Stimulated activated CD8-positive, alpha-beta memory T cell treated with anti-CD3 and anti-CD28 coated beads, Interleukin-15, amount 100 ng/mL, for 24 hours (primary cell): ENCODE data around the gene TRIM8.
"Not testable (repeated sequence)": the region's sequence is repeated elsewhere in the genome, so short reads cannot be mapped to it uniquely, and the experiment has no call there.

Experiments
- DNase-seq: peaks from one replicate; pipeline ENCODE4 v3.0.0-alpha.2; 2020; ENCODE audit warnings: low read depth

TRIM8 gene

GRCh38 chr10:102670871-102671434 lies 26.7 kb downstream of the TRIM8 start:
- no peak for DNase-seq

DNA sequence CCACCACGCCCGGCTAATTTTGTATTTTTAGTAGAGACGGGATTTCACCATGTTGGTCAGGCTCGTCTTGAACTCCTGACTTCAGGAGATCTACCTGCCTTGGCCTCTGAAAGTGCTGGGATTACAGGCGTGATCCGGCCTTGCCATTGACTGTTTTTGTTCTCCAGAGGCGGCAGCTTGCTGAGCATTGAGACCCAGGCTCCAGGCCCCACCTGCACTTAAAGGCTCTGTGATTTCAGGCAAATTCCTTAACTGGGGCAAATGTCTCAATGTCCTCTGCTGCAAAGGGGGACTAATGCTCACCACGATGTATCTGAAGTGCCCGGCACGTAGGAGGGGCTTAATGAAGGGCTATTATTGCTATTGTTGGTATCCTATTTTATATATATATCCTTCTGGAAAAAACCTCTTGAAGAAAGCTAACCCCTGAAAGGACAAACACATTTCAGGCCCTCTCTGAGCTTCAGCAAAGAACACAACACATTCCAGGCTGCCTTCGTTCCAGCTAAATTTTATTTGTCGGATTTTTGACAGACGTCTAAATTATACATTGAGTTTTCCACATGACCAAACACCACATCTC lies 29.0 kb downstream of the TRIM8 start:
- no peak for DNase-seq

- DNase-seq = no peak
These were observed 29.7 kb downstream of the TRIM8 start for GRCh38 chr10:102673819-102674511.

DNA sequence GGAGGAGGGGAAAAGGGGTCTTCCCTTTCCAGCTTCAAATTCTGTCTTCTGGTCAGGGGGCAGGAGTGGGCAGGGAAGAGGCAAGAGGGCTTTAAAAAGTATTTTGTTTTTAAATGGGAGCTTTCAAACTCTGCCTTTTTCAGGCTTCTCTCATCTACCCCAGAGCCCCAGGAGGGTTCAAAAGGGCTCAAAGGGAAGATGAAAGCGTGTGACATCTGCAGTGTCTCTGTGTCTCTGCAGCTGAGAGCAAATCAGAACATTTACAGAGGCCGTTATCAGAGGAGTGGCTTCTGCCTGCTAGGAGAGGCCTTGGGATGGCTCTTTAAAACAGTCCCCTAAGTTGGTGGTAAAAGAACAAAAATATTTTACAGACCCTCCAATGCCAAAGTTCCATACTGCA lies 30.3 kb downstream of the TRIM8 start:
- no peak for DNase-seq

- DNase-seq = no peak
These were observed 30.9 kb downstream of the TRIM8 start for GRCh38 chr10:102675011-102675665.

GRCh38 chr10:102675666-102676533 lies 31.6 kb downstream of the TRIM8 start:
- no peak for DNase-seq

- DNase-seq = no peak
These were observed 32.4 kb downstream of the TRIM8 start for GRCh38 chr10:102676534-102677315.

DNA sequence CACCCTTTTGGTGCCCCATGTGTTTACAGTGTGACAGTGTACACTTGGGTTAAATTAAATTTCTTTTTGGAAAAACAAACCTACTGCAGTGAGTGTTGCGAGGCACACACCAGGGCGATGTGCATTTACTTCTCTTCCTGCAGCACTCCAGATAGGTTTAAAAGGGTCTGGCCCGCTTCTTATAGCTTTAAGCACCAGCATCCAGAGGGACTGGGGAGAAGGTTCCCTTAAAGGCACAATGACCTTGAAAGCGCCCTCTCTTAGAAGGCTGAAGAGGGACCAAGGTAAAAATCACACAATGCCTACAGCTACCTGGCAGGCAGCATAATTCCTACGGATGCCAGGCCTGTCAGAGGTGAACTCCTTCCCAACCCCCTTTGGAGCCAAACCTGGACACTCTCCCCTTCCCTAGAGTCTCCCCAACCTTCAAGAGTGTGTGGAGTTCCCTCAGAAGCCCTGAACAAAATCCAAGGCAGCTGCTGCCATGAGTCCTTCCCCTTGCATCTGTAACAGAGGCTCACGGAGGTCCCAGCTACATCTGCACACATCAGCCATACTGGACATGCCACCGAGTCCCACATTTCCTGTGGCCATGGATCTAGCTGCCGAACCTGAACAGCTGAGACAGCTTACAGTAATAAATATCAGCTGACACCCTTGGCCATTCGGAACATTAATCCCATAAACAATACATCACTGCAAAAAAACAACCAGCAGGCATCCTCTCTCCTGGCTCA lies 33.2 kb downstream of the TRIM8 start:
- DNase-seq = no peak

DNA sequence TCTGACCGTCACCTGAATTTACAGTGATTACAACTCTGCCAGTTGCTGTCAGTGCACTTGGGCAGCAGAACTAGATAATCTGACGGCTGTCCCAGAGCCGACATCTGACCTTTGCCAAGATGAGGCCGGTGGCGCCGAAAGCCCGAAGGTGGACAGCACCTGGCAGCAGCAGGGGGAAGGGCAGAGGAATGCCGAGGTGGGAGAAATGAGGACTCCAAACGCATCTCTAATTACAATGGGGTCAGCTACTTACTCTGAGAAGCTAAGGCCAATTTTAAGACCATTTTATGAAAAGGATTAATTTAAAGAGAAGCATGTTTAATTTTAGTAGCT lies 33.8 kb downstream of the TRIM8 start:
- no peak for DNase-seq

- DNase-seq = no peak
These were observed 34.6 kb downstream of the TRIM8 start for GRCh38 chr10:102678842-102679289.

DNA sequence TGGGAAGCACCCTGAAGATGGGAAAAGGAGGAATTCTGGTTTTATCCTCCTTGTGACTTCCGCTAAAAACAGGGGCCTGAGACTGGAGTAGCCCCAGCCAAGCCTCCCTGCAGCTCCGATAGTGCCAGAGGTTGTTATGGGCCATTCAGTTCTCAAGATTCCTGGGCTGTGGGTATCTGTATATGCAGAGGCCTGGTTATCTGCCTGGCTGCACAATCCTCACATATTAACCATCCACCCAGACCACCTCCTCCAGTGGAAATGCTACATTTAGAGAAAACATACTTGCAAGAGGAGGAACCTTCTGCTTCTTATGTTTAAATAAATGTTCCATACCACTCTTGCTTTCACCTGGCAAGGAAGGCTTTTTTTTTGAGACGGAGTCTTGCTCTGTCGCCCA lies 35.3 kb downstream of the TRIM8 start:
- no peak for DNase-seq

DNA sequence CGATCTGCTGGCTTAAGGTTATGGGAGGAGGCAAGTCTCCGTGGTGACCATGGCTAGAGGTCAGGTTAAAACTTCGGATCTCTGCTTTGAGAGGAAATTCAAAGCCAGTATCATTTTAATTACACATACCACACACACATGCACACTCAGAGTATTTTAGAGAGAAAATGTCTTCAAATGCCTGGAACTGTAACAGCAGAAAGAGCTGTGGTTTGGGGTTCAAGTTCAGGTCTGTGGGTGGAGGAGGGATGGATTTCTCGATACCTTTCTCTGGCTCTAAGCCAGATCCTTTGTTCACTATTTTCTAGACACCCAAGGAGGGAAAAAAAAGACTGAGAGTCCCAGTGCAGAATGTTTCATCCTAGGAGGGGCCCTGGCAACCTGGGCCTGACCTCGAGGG lies 37.4 kb downstream of the TRIM8 start:
- DNase-seq = no peak

GRCh38 chr10:102682416-102682815 lies 38.1 kb downstream of the TRIM8 start:
- no peak for DNase-seq

DNA sequence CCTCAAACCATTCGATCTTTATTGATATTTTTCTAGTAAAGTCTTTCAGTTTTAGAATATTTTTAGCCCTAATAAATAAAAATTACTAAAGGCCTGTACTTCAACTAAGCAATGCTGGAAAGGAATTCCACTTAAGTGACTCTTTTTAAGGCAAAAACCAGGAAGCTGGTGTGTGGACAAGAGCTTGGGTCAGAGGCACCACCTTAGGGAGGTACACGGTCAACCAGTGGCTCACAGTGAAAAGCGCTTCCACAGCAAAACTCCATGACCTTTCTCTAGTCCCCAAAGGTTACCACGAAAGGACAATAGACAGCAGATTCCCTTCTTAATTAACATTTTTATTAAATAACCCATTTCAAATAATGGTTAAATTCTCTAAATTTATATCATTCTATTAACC lies 38.7 kb downstream of the TRIM8 start:
- DNase-seq = no peak

GRCh38 chr10:102683736-102684135 lies 39.5 kb downstream of the TRIM8 start:
- DNase-seq = no peak

GRCh38 chr10:102691285-102692066 lies 47.2 kb downstream of the TRIM8 start:
- DNase-seq = no peak

- DNase-seq = not testable (repeated sequence)
These were observed 51.1 kb downstream of the TRIM8 start for GRCh38 chr10:102695401-102695800.

GRCh38 chr10:102696736-102697135 lies 52.5 kb downstream of the TRIM8 start:
- DNase-seq = no peak

DNA sequence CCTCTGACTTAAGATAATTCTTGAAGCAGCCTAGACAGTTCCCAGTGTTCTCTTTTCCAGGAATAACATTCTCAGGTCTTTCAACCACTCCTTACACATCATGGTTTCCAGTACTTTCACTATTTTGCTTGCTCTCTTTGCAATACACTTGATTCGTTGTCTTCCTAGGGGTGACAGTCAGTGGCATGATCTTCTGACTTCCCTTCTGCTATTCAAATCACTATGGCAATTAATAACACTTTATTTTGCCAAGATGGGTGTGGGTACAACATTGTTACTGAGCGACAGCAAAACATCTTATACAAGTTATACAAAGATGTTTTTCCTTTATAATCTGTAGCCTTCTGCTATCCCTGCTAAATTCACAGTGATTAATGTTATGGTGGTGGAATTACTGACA lies 54.6 kb downstream of the TRIM8 start:
- DNase-seq = no peak

GRCh38 chr10:102701272-102701671 lies 57.0 kb downstream of the TRIM8 start:
- DNase-seq = no peak
